Neutrophil (primary cell): ENCODE data around the gene ZC3H12A.

Experiments used
- H3K27ac ChIP-seq: fragments of 200-600 bp; sonication (generic); 2 replicates; pipeline ENCODE4 v1.5.1; 2016; ENCODE audit warnings: mild to moderate bottlenecking, moderate library complexity
- H3K27me3 ChIP-seq: fragments of 200-600 bp; sonication (generic); 2 replicates; pipeline ENCODE4 v1.6.0; 2016; ENCODE audit warnings: mild to moderate bottlenecking
- H3K36me3 ChIP-seq: fragments of 200-600 bp; sonication (generic); 2 replicates; pipeline ENCODE4 v1.5.1; 2017
- H3K4me1 ChIP-seq, 2 experiments: fragments of 200-600 bp in 1 of 2; sonication (generic) in 1 of 2; 1 replicate in 1 of 2; 2 replicates in 1 of 2; pipeline versions ENCODE4 v1.5.1 to v1.6.1; 2013 to 2016; ENCODE audit warnings: low read depth in 1 of 2, low read length in 1 of 2, mild to moderate bottlenecking in 1 of 2, moderate library complexity in 1 of 2; ENCODE audit not compliant: control insufficient read depth in 1 of 2, insufficient read depth in 1 of 2
- H3K4me3 ChIP-seq, 2 experiments: fragments of 200-600 bp in 1 of 2; sonication (generic) in 1 of 2; 1 replicate in 1 of 2; 2 replicates in 1 of 2; pipeline ENCODE4 v1.5.1; 2013 to 2016; ENCODE audit warnings: low read depth in 1 of 2, low read length in 1 of 2, mild to moderate bottlenecking in 1 of 2, moderate library complexity in 1 of 2
- H3K9me3 ChIP-seq: fragments of 200-600 bp; sonication (generic); 2 replicates; pipeline ENCODE4 v1.5.1; 2016
- CTCF ChIP-seq: fragments of 200-600 bp; sonication (generic); IDR thresholded peaks from 2 replicates; pipeline ENCODE4 v1.5.1; 2016; ENCODE audit warnings: antibody characterized with exemption

The ZC3H12A gene

GRCh38 chr1:37456614-37457013 is 17.8 kb upstream of the ZC3H12A start:
- Histone ChIP-seq H3K9me3 (no peaks in the 10 kb centered on the region), H3K27ac (no peak overlapping the region)
- TF ChIP-seq CTCF = no peak

GRCh38 chr1:37458551-37458950 is 15.8 kb upstream of the ZC3H12A start:
- Histone ChIP-seq H3K4me1 (peaks cover 7 to 10% of the 10 kb centered on the region in 2 experiments), H3K4me3 (no peak overlapping the region), H3K27me3 (no peaks in the 10 kb centered on the region), H3K27ac (no peak overlapping the region), H3K36me3 (no peaks in the 10 kb centered on the region), H3K9me3 (no peaks in the 10 kb centered on the region)
- no peak for TF ChIP-seq CTCF

More at GRCh38 chr1:37456614-37457013, 17.8 kb upstream of the ZC3H12A start:
- no peaks in the 10 kb centered on the region for H3K27me3 ChIP-seq
- H3K4me3 ChIP-seq = no peak overlapping the region
- no peaks in the 10 kb centered on the region for H3K36me3 ChIP-seq
- H3K4me1 ChIP-seq = peaks cover 7 to 10% of the 10 kb centered on the region in 2 experiments

- Histone ChIP-seq H3K4me3 (no peak overlapping the region), H3K4me1 (no peaks in the 10 kb centered on the region), H3K36me3 (no peaks in the 10 kb centered on the region), H3K27me3 (no peaks in the 10 kb centered on the region), H3K9me3 (no peaks in the 10 kb centered on the region), H3K27ac (no peak overlapping the region)
- TF ChIP-seq CTCF = no peak
These were observed 12.5 kb upstream of the ZC3H12A start for GRCh38 chr1:37461698-37462436.

- H3K27ac ChIP-seq = no peak overlapping the region
- no peak overlapping the region for H3K4me3 ChIP-seq
- no peak for TF ChIP-seq CTCF
- no peaks in the 10 kb centered on the region for H3K27me3 ChIP-seq
- H3K4me1 ChIP-seq = no peaks in the 10 kb centered on the region
- no peaks in the 10 kb centered on the region for H3K36me3 ChIP-seq
- no peaks in the 10 kb centered on the region for H3K9me3 ChIP-seq
These were observed 9.9 kb upstream of the ZC3H12A start for GRCh38 chr1:37464443-37464842.

- H3K27me3 ChIP-seq = no peaks in the 10 kb centered on the region
- H3K36me3 ChIP-seq = no peaks in the 10 kb centered on the region
- no peak for TF ChIP-seq CTCF
- H3K4me3 ChIP-seq = no peak overlapping the region
- no peaks in the 10 kb centered on the region for H3K9me3 ChIP-seq
- H3K27ac ChIP-seq = no peak overlapping the region
- H3K4me1 ChIP-seq = no peaks in the 10 kb centered on the region
These were observed 8.5 kb upstream of the ZC3H12A start for GRCh38 chr1:37465593-37466517.
